ENCODE measurements around the gene SLC25A21.
"Not testable (repeated sequence)": the region's sequence is repeated elsewhere in the genome, so short reads cannot be mapped to it uniquely, and the experiment has no call there.

SLC25A21 gene

GRCh38 chr14:37083599-37083998 is 88.8 kb downstream of the SLC25A21 start:
- no peak for TF ChIP-seq CTCF (IDR thresholded peaks at IDR 0.05; ENCODE audit: extremely low read depth, insufficient read depth, missing control alignments)
- in situ Hi-C loops (cut with MboI; ENCODE audit: low pct_unique_long_range_greater_than_20kb, low sequenced_read_pairs, unreplicated experiment): no loop called here
- no peak for DNase-seq (ENCODE audit: low spot score)

- in situ Hi-C loops (cut with MboI; ENCODE audit: low pct_unique_long_range_greater_than_20kb, low sequenced_read_pairs, unreplicated experiment): no loop called here
- no peak for DNase-seq (ENCODE audit: low spot score)
- TF ChIP-seq CTCF (IDR thresholded peaks at IDR 0.05; ENCODE audit: extremely low read depth, insufficient read depth, missing control alignments): no peak
These were observed 90.0 kb downstream of the SLC25A21 start for GRCh38 chr14:37082449-37082848.

- DNase-seq (ENCODE audit: low spot score): no peak
- no peak for TF ChIP-seq CTCF (IDR thresholded peaks at IDR 0.05; ENCODE audit: extremely low read depth, insufficient read depth, missing control alignments)
- in situ Hi-C loops (cut with MboI; ENCODE audit: low pct_unique_long_range_greater_than_20kb, low sequenced_read_pairs, unreplicated experiment): no loop called here
These were observed 90.5 kb downstream of the SLC25A21 start for GRCh38 chr14:37081856-37082255.

- no peak for TF ChIP-seq CTCF (IDR thresholded peaks at IDR 0.05; ENCODE audit: extremely low read depth, insufficient read depth, missing control alignments)
- in situ Hi-C loops (cut with MboI; ENCODE audit: low pct_unique_long_range_greater_than_20kb, low sequenced_read_pairs, unreplicated experiment): no loop called here
- no peak for DNase-seq (ENCODE audit: low spot score)
These were observed 91.2 kb downstream of the SLC25A21 start for GRCh38 chr14:37081218-37081617.

GRCh38 chr14:37078131-37078530 is 94.3 kb downstream of the SLC25A21 start:
- in situ Hi-C loops (cut with MboI; ENCODE audit: low pct_unique_long_range_greater_than_20kb, low sequenced_read_pairs, unreplicated experiment): no loop called here
- DNase-seq (ENCODE audit: low spot score): no peak
- TF ChIP-seq CTCF (IDR thresholded peaks at IDR 0.05; ENCODE audit: extremely low read depth, insufficient read depth, missing control alignments): no peak

GRCh38 chr14:37074320-37074719 is 98.1 kb downstream of the SLC25A21 start:
- in situ Hi-C loops (cut with MboI; ENCODE audit: low pct_unique_long_range_greater_than_20kb, low sequenced_read_pairs, unreplicated experiment); DNase-seq (ENCODE audit: low spot score): not testable (repeated sequence)

- no peak for DNase-seq (ENCODE audit: low spot score)
- no peak for TF ChIP-seq CTCF (IDR thresholded peaks at IDR 0.05; ENCODE audit: extremely low read depth, insufficient read depth, missing control alignments)
- in situ Hi-C loops (cut with MboI; ENCODE audit: low pct_unique_long_range_greater_than_20kb, low sequenced_read_pairs, unreplicated experiment): no loop called here
These were observed 108.8 kb downstream of the SLC25A21 start for GRCh38 chr14:37063467-37064240.
